ENCODE data around the gene TRIP6. TPM values are rescaled to one million over a fixed set of nuclear protein-coding genes. Genes with fewer than 3 reads are reported as not detected.

The TRIP6 gene
- total RNA-seq, 3 donors from 2014 or later: 27.8 to 42.7 (median 30.0) TPM

GRCh38 chr7:100832281-100832633, 34.9 kb upstream of the TRIP6 start:
- Histone ChIP-seq H3K36me3 (ENCODE audit: low read depth) (no peaks in the 10 kb centered on the region), H3K4me1 (ENCODE audit: low read depth) (peaks cover 24% of the 10 kb centered on the region), H3K4me3 (no peak overlapping the region), H3K9me3 (no peaks in the 10 kb centered on the region)
- no peak for TF ChIP-seq CTCF (IDR thresholded peaks at IDR 0.05)
- intact Hi-C loops (cut with DNase I, micrococcal nuclease): no loop called here
- DNase-seq (peak in 2 of 3 donors; percentile 14 to 24), ATAC-seq (no peak)

GRCh38 chr7:100835903-100836811, 31.0 kb upstream of the TRIP6 start:
- no peak for TF ChIP-seq CTCF (IDR thresholded peaks at IDR 0.05)
- intact Hi-C loops (cut with DNase I, micrococcal nuclease): no loop called here
- H3K4me3 ChIP-seq: no peak overlapping the region
- H3K36me3 ChIP-seq (ENCODE audit: low read depth): no peaks in the 10 kb centered on the region
- peaks cover 19% of the 10 kb centered on the region for H3K4me1 ChIP-seq (ENCODE audit: low read depth)
- no peaks in the 10 kb centered on the region for H3K9me3 ChIP-seq
- ATAC-seq (peak; percentile 85), DNase-seq (peak; percentile 77 to 84 (median 81))

GRCh38 chr7:100836812-100837098, 30.4 kb upstream of the TRIP6 start:
- DNase-seq (no peak), ATAC-seq (no peak)
- Histone ChIP-seq H3K36me3 (ENCODE audit: low read depth) (no peaks in the 10 kb centered on the region), H3K4me3 (no peak overlapping the region), H3K4me1 (ENCODE audit: low read depth) (peaks cover 18% of the 10 kb centered on the region), H3K9me3 (no peaks in the 10 kb centered on the region)
- intact Hi-C loops (cut with DNase I, micrococcal nuclease): no loop called here
- TF ChIP-seq CTCF (IDR thresholded peaks at IDR 0.05): no peak

- peaks cover 13% of the 10 kb centered on the region for H3K4me1 ChIP-seq (ENCODE audit: low read depth)
- no peaks in the 10 kb centered on the region for H3K36me3 ChIP-seq (ENCODE audit: low read depth)
- ATAC-seq (peak; percentile 92), DNase-seq (peak; percentile 91 to 93 (median 92))
- intact Hi-C loops (cut with DNase I, micrococcal nuclease): no loop called here
- H3K4me3 ChIP-seq: peak overlapping the region; percentile 10
- no peaks in the 10 kb centered on the region for H3K9me3 ChIP-seq
- TF ChIP-seq CTCF (IDR thresholded peaks at IDR 0.05): no peak
Observed at GRCh38 chr7:100837099-100837836, 29.9 kb upstream of the TRIP6 start.

GRCh38 chr7:100839361-100839760, 27.8 kb upstream of the TRIP6 start:
- no peak overlapping the region for H3K4me3 ChIP-seq
- ATAC-seq (no peak), DNase-seq (peak in 2 of 3 donors; percentile 21 to 42)
- no peaks in the 10 kb centered on the region for H3K36me3 ChIP-seq (ENCODE audit: low read depth)
- no peaks in the 10 kb centered on the region for H3K9me3 ChIP-seq
- TF ChIP-seq CTCF (IDR thresholded peaks at IDR 0.05): no peak
- peaks cover 11% of the 10 kb centered on the region for H3K4me1 ChIP-seq (ENCODE audit: low read depth)
- intact Hi-C loops (cut with DNase I, micrococcal nuclease): no loop called here
